Measurements from ENCODE around the gene JDP2. TPM values are rescaled to one million over a fixed set of nuclear protein-coding genes. Genes with fewer than 3 reads are reported as not detected.

Gene JDP2
- total RNA-seq, 1 donor from 2014 or later = 59.2 TPM

DNA sequence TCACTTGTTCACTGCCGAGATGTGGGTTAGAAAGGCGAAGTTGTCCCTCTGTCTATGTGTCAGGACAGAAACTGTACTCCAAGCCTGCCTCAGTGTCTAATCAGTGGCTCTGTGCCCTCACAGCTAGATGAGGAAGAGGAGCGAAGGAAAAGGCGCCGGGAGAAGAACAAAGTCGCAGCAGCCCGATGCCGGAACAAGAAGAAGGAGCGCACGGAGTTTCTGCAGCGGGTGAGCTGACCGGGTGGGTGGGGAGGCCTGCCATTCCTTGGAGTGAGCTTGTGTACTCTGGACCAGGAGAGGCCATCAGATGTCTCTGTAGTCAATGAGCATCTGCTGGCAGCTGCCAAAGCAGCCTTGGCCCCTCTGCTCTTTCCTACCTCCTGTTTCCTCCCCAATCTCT is 33.5 kb downstream of the JDP2 start:
- ATAC-seq = no peak
- Histone ChIP-seq H3K27ac (no peak overlapping the region), H3K36me3 (peaks cover 70% of the 10 kb centered on the region), H3K4me3 (no peak overlapping the region), H3K4me1 (peaks cover 31% of the 10 kb centered on the region), H3K9me3 (no peaks in the 10 kb centered on the region), H3K27me3 (ENCODE audit: low read depth) (no peaks in the 10 kb centered on the region)
- TF ChIP-seq, protein P1, sequence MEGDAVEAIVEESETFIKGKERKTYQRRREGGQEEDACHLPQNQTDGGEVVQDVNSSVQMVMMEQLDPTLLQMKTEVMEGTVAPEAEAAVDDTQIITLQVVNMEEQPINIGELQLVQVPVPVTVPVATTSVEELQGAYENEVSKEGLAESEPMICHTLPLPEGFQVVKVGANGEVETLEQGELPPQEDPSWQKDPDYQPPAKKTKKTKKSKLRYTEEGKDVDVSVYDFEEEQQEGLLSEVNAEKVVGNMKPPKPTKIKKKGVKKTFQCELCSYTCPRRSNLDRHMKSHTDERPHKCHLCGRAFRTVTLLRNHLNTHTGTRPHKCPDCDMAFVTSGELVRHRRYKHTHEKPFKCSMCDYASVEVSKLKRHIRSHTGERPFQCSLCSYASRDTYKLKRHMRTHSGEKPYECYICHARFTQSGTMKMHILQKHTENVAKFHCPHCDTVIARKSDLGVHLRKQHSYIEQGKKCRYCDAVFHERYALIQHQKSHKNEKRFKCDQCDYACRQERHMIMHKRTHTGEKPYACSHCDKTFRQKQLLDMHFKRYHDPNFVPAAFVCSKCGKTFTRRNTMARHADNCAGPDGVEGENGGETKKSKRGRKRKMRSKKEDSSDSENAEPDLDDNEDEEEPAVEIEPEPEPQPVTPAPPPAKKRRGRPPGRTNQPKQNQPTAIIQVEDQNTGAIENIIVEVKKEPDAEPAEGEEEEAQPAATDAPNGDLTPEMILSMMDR (IDR thresholded peaks at IDR 0.05) = no peak
- DNase-seq = no peak
- intact Hi-C loops (cut with DNase I) = no loop called here

- Histone ChIP-seq H3K4me1 (peaks cover 29% of the 10 kb centered on the region), H3K27ac (no peak overlapping the region), H3K9me3 (no peaks in the 10 kb centered on the region), H3K4me3 (no peak overlapping the region), H3K27me3 (ENCODE audit: low read depth) (no peaks in the 10 kb centered on the region), H3K36me3 (peaks cover 68% of the 10 kb centered on the region)
- intact Hi-C loops (cut with DNase I) = no loop called here
- TF ChIP-seq, protein P1 (IDR thresholded peaks at IDR 0.05) = no peak
- ATAC-seq (no peak), DNase-seq (no peak)
Observed at GRCh38 chr14:75461755-75462349, 34.0 kb downstream of the JDP2 start.

GRCh38 chr14:75464626-75465025 is 36.8 kb downstream of the JDP2 start:
- ATAC-seq (no peak), DNase-seq (no peak)
- Histone ChIP-seq H3K27ac (no peak overlapping the region), H3K27me3 (ENCODE audit: low read depth) (no peaks in the 10 kb centered on the region), H3K4me3 (no peak overlapping the region), H3K36me3 (peaks cover 94% of the 10 kb centered on the region), H3K4me1 (peaks cover 31% of the 10 kb centered on the region), H3K9me3 (no peaks in the 10 kb centered on the region)
- TF ChIP-seq, protein P1 (IDR thresholded peaks at IDR 0.05) = no peak
- intact Hi-C loops (cut with DNase I) = no loop called here

GRCh38 chr14:75467763-75468162 is 39.9 kb downstream of the JDP2 start:
- H3K36me3 ChIP-seq = peaks cover 96% of the 10 kb centered on the region
- peaks cover 36% of the 10 kb centered on the region for H3K4me1 ChIP-seq

DNA sequence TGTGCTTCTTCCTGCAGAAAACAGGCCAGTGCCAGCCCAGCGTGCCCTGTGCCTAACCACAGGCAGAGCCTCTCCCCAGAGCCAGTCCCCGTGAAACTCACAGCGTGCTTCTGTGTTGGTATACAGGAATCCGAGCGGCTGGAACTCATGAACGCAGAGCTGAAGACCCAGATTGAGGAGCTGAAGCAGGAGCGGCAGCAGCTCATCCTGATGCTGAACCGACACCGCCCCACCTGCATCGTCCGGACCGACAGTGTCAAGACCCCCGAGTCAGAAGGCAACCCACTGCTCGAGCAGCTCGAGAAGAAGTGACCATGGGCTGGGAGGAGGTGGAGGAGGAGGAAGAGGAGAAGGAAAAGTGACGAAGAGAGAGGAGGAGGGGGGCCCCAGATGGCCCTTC is 41.3 kb downstream of the JDP2 start:
- no peak for ATAC-seq
- Histone ChIP-seq H3K27ac (no peak overlapping the region), H3K9me3 (no peaks in the 10 kb centered on the region), H3K27me3 (ENCODE audit: low read depth) (no peaks in the 10 kb centered on the region), H3K4me3 (no peak overlapping the region), H3K4me1 (peaks cover 36% of the 10 kb centered on the region), H3K36me3 (peaks cover 94% of the 10 kb centered on the region)
- TF ChIP-seq, protein P1 (IDR thresholded peaks at IDR 0.05) = no peak
- no peak for DNase-seq
- intact Hi-C loops (cut with DNase I) = no loop called here

More at GRCh38 chr14:75467763-75468162, 39.9 kb downstream of the JDP2 start:
- Histone ChIP-seq H3K27me3 (ENCODE audit: low read depth) (no peaks in the 10 kb centered on the region), H3K4me3 (no peak overlapping the region), H3K9me3 (no peaks in the 10 kb centered on the region), H3K27ac (no peak overlapping the region)
- TF ChIP-seq, protein P1 (IDR thresholded peaks at IDR 0.05) = no peak
- no peak for DNase-seq
- intact Hi-C loops (cut with DNase I) = no loop called here
- ATAC-seq = no peak

All from lower lobe of right lung (tissue), 2 donors.